ENCODE measurements around the gene LAMTOR4.

DNA sequence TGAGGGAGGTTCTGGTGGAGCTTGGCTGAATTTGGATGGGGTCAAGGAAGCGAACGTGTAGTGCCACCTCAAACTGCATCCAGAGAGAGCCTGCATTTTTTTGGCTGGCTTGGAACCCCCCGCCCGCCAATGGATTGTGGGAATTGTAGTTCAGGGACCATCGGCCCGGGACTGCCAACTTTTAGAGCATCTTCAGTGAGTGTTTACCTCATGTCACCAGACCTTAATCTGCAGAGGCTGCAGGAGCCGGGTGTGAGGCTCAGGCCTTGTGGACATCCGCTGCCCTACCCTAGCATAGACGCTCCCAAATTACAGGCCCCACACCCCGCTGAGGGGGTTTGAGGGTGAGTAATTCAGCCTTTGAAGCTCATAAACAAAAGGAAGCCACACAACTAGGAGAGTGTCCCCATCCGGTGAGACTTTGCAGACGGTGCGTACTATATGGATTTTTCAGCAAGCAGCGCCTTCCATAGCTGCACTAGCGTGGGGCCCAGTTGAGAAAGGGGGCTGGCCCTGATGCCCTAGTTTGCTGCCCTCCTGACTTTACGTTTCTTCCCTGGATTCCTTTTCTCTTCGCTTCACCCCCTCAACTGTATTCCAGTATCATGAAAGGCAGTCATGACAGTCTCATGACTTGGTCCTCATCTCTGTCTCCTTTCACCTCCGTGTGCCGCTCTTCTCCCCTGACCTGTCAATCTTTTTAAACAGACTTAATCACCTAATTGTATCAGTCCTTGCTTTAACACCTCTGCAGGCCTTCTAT lies 28.6 kb upstream of the LAMTOR4 start:
- TF ChIP-seq EZH2 (IDR thresholded peaks at IDR 0.05; ENCODE audit: insufficient read depth, poor library complexity, severe bottlenecking) (no peak), EZH2phosphoT487 (IDR thresholded peaks at IDR 0.05; ENCODE audit: insufficient read depth, low read depth) (no peak)
